ENCODE results near the gene ARHGEF25. TPM values are rescaled to one million over a fixed set of nuclear protein-coding genes. Genes with fewer than 3 reads are reported as not detected.
A peak's percentile ranks its signal among the peaks of the same experiment; 100 is the strongest.

ARHGEF25 gene
- total RNA-seq, 1 donor from 2014 or later = 16.8 TPM

DNA sequence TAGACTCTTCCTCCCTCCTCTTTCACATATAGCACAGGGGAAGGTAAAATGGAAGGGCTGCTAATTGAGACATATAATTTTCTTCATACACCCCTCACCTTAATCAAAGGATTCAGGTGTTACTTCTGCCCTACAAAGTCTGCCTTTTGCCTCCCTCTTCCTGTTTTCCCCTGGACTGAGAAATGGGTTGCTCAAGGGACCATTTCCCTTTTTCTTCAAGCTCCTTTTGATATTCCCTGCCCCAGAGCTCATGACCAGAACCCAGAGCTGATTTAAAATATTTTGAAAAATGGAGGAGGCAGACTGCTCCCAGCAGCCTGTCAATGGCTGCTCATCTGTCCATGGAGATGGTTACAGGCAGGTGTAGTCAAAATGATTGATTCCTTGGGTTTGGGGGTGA lies 26.5 kb upstream of the ARHGEF25 start:
- no peak overlapping the region for H3K9ac ChIP-seq (ENCODE audit: low read length)
- no peaks in the 10 kb centered on the region for H3K79me2 ChIP-seq (ENCODE audit: insufficient read depth, low read length)
- no peak for DNase-seq (ENCODE audit: low read depth)
- Mint-ChIP-seq H3K27ac (ENCODE audit: unreplicated experiment) (no peak overlapping the region), H3K27me3 (ENCODE audit: low read depth, unreplicated experiment) (peaks cover 11% of the 10 kb centered on the region), H3K4me1 (ENCODE audit: low read depth, unreplicated experiment) (peaks cover 1% of the 10 kb centered on the region), H3K36me3 (ENCODE audit: low read depth, unreplicated experiment) (peaks cover 14% of the 10 kb centered on the region), H3K9me3 (ENCODE audit: unreplicated experiment) (no peaks in the 10 kb centered on the region), H3K4me3 (ENCODE audit: unreplicated experiment) (no peak overlapping the region)
- H4K20me1 ChIP-seq (ENCODE audit: insufficient read depth, low read length) = no peaks in the 10 kb centered on the region
- no peaks in the 10 kb centered on the region for H3K27me3 ChIP-seq (ENCODE audit: insufficient read depth, low read length)
- no peak for TF ChIP-seq EZH2 (IDR thresholded peaks at IDR 0.05; ENCODE audit: insufficient read depth, low read length)
- TF ChIP-seq, protein P1, sequence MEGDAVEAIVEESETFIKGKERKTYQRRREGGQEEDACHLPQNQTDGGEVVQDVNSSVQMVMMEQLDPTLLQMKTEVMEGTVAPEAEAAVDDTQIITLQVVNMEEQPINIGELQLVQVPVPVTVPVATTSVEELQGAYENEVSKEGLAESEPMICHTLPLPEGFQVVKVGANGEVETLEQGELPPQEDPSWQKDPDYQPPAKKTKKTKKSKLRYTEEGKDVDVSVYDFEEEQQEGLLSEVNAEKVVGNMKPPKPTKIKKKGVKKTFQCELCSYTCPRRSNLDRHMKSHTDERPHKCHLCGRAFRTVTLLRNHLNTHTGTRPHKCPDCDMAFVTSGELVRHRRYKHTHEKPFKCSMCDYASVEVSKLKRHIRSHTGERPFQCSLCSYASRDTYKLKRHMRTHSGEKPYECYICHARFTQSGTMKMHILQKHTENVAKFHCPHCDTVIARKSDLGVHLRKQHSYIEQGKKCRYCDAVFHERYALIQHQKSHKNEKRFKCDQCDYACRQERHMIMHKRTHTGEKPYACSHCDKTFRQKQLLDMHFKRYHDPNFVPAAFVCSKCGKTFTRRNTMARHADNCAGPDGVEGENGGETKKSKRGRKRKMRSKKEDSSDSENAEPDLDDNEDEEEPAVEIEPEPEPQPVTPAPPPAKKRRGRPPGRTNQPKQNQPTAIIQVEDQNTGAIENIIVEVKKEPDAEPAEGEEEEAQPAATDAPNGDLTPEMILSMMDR (IDR thresholded peaks at IDR 0.05; ENCODE audit: insufficient read depth, low read depth, low read length) = no peak
- no peak overlapping the region for H3K4me2 ChIP-seq (ENCODE audit: low read length)
- FAIRE-seq = no peak
- no peaks in the 10 kb centered on the region for H3K9me3 ChIP-seq (ENCODE audit: insufficient read depth, low read depth, low read length)
- H3K4me3 ChIP-seq (ENCODE audit: insufficient read depth, low read depth, low read length) = no peak overlapping the region
- H2AFZ ChIP-seq (ENCODE audit: low read depth, low read length) = no peak overlapping the region
- no peaks in the 10 kb centered on the region for H3K36me3 ChIP-seq (ENCODE audit: insufficient read depth, low read length)
- no peaks in the 10 kb centered on the region for H3K4me1 ChIP-seq (ENCODE audit: insufficient read depth, low read length)
- no peak overlapping the region for H3K27ac ChIP-seq (ENCODE audit: low read depth, low read length)

DNA sequence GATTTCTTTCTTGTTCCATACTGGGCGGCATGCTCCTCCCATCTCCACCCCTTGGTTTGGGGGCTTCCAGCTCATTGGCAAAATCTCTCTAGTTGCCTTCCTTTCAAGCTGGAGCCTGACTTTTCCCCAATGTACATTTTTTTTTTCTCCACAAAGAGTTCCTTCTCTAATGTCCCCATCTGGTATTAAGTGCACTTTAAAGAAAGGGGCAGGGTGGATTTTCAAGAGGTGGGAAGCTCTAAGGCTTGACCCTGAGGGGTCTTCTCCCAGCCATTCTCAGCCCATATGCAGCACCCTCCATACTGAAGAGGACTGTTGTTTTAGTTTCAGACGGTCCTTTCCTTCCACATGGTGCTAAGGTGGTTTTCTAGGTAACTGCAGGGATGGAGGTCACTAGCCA lies 26.1 kb upstream of the ARHGEF25 start:
- Histone ChIP-seq H3K27ac (ENCODE audit: low read depth, low read length) (no peak overlapping the region), H4K20me1 (ENCODE audit: insufficient read depth, low read length) (no peaks in the 10 kb centered on the region), H3K9ac (ENCODE audit: low read length) (no peak overlapping the region), H3K4me1 (ENCODE audit: insufficient read depth, low read length) (no peaks in the 10 kb centered on the region), H3K4me2 (ENCODE audit: low read length) (no peak overlapping the region), H3K27me3 (ENCODE audit: insufficient read depth, low read length) (no peaks in the 10 kb centered on the region), H3K79me2 (ENCODE audit: insufficient read depth, low read length) (no peaks in the 10 kb centered on the region), H2AFZ (ENCODE audit: low read depth, low read length) (no peak overlapping the region), H3K4me3 (ENCODE audit: insufficient read depth, low read depth, low read length) (no peak overlapping the region), H3K36me3 (ENCODE audit: insufficient read depth, low read length) (no peaks in the 10 kb centered on the region), H3K9me3 (ENCODE audit: insufficient read depth, low read depth, low read length) (no peaks in the 10 kb centered on the region)
- Mint-ChIP-seq H3K36me3 (ENCODE audit: low read depth, unreplicated experiment) (peaks cover 14% of the 10 kb centered on the region), H3K27me3 (ENCODE audit: low read depth, unreplicated experiment) (peaks cover 11% of the 10 kb centered on the region), H3K9me3 (ENCODE audit: unreplicated experiment) (no peaks in the 10 kb centered on the region), H3K27ac (ENCODE audit: unreplicated experiment) (no peak overlapping the region), H3K4me3 (ENCODE audit: unreplicated experiment) (no peak overlapping the region), H3K4me1 (ENCODE audit: low read depth, unreplicated experiment) (no peaks in the 10 kb centered on the region)
- no peak for TF ChIP-seq EZH2 (IDR thresholded peaks at IDR 0.05; ENCODE audit: insufficient read depth, low read length)
- TF ChIP-seq, protein P1 (IDR thresholded peaks at IDR 0.05; ENCODE audit: insufficient read depth, low read depth, low read length) = no peak
- no peak for FAIRE-seq
- no peak for DNase-seq (ENCODE audit: low read depth)

DNA sequence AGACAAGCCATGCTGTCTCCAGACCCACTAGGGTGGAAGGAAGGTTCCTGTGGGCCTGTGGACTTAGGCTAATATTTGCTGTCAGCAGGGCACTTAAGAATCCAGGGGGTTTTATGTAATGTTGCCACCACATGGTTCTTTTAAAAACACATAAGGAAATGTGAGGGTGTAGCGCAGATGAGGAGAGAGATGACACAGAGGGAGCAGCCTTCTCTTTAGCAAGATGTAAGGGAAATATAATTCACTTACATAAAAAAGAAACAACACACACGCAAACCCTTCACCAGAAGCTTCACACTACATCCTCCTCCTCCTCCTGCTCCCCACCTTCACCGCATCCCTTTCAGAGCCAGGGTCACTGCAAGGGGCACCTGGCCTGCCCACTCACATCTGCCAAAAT lies 25.1 kb upstream of the ARHGEF25 start:
- no peak for FAIRE-seq
- Mint-ChIP-seq H3K4me3 (ENCODE audit: unreplicated experiment) (peak overlapping the region; percentile 17), H3K27ac (ENCODE audit: unreplicated experiment) (no peak overlapping the region), H3K4me1 (ENCODE audit: low read depth, unreplicated experiment) (no peaks in the 10 kb centered on the region), H3K36me3 (ENCODE audit: low read depth, unreplicated experiment) (peaks cover 12% of the 10 kb centered on the region), H3K27me3 (ENCODE audit: low read depth, unreplicated experiment) (peaks cover 11% of the 10 kb centered on the region), H3K9me3 (ENCODE audit: unreplicated experiment) (no peaks in the 10 kb centered on the region)
- Histone ChIP-seq H3K4me1 (ENCODE audit: insufficient read depth, low read length) (peaks cover 5% of the 10 kb centered on the region), H3K36me3 (ENCODE audit: insufficient read depth, low read length) (no peaks in the 10 kb centered on the region), H3K9ac (ENCODE audit: low read length) (no peak overlapping the region), H3K4me3 (ENCODE audit: insufficient read depth, low read depth, low read length) (no peak overlapping the region), H3K4me2 (ENCODE audit: low read length) (no peak overlapping the region), H3K27me3 (ENCODE audit: insufficient read depth, low read length) (no peaks in the 10 kb centered on the region), H3K9me3 (ENCODE audit: insufficient read depth, low read depth, low read length) (no peaks in the 10 kb centered on the region), H3K79me2 (ENCODE audit: insufficient read depth, low read length) (no peaks in the 10 kb centered on the region), H3K27ac (ENCODE audit: low read depth, low read length) (no peak overlapping the region), H2AFZ (ENCODE audit: low read depth, low read length) (no peak overlapping the region), H4K20me1 (ENCODE audit: insufficient read depth, low read length) (no peaks in the 10 kb centered on the region)
- TF ChIP-seq, protein P1 (IDR thresholded peaks at IDR 0.05; ENCODE audit: insufficient read depth, low read depth, low read length) = no peak
- no peak for TF ChIP-seq EZH2 (IDR thresholded peaks at IDR 0.05; ENCODE audit: insufficient read depth, low read length)
- DNase-seq (ENCODE audit: low read depth) = no peak
